Stomach (tissue), 4 donors: ENCODE measurements around the gene THSD4.

Experiments used
- CTCF ChIP-seq, 7 experiments: fragments of 450-650 bp in 4 of 7; fragments of 200-600 bp in 3 of 7; sonication (generic) in 3 of 7; IDR thresholded peaks; one replicate each; pipeline ENCODE4 v1.5.1; 2016 to 2019; ENCODE audit warnings: antibody characterized with exemption in 7 of 7, control low read depth in 2 of 7, mild to moderate bottlenecking in 1 of 7
- POLR2A ChIP-seq, 4 donors: fragments of 450-650 bp; IDR thresholded peaks; one replicate each; pipeline ENCODE4 v1.6.1; 2016; ENCODE audit warnings: antibody characterized with exemption in 4 of 4, control low read depth in 2 of 4, mild to moderate bottlenecking in 1 of 4, moderate library complexity in 1 of 4

GRCh38 chr15:71180986-71181853, 65.9 kb downstream of the THSD4 start:
- TF ChIP-seq CTCF (IDR thresholded peaks at IDR 0.05), result no peak
- no peak for TF ChIP-seq POLR2A (IDR thresholded peaks at IDR 0.05)
